HPDE6-E6E7 (cell line): ENCODE data around the gene TTLL12.

Experiments
- DNase-seq: peaks from one replicate; pipeline ENCODE4 v3.0.0; 2011; ENCODE audit warnings: missing footprints; ENCODE audit errors: extremely low spot score

TTLL12 gene

DNA sequence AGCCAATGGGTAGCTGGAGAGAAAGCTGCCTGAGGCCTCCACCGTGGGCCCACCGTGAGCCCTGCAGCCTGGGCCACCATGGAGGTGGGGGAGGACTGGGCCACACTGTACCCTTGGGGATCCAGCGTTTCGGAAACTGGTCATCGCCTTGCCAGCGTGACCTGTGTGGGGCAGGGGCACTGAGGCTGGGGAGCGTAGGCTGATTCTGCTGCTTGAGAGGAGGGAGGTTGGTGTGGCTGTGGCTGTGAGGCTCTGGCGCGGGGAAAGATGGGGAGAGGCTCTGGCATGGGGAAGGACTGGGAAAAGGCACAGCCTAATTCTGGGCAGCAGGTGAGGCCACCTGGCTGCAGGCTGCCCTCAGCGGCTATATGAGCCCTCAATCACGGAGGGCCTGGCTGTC, 12.6 kb upstream of the TTLL12 start:
- DNase-seq, result no peak

DNA sequence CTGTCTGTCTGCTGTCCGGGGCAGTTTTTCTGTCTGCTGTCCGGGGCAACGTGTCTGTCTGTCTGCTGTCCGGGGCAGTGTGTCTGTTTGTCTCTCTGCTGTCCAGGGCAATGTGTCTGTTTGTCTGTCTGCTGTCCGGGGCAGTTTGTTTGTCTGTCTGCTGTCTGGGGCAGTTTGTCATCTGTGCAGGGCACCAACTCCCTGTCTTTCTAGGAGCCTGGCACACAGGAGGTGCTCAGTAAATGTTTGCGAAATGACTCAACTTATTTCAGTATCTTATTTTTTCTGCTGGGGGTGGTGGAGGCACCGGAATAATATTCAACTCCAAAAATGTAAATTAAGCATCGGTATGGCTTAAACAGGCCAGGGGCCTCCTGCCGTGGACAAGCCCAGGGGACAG, 12.0 kb upstream of the TTLL12 start:
- no peak for DNase-seq

DNA sequence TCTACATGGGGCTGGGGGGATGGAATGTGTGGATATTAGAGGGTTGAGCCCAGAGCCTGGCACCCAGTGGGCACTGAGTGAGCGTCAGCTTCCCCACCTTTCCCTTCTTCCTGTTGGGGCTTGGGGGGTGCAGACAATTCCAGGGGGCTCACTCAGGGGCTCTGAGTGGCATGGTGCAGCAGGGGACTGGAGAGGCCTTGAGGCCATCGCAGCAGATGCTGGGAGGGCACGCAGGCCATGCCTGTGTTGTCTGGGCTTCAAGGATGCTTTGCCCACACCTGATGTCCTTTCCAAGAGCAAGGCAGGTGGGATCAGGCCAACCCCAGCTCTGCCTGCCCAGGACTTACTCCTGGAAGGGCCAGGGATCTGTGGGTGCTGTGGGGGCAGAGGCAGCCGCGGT, 11.2 kb upstream of the TTLL12 start:
- no peak for DNase-seq

DNA sequence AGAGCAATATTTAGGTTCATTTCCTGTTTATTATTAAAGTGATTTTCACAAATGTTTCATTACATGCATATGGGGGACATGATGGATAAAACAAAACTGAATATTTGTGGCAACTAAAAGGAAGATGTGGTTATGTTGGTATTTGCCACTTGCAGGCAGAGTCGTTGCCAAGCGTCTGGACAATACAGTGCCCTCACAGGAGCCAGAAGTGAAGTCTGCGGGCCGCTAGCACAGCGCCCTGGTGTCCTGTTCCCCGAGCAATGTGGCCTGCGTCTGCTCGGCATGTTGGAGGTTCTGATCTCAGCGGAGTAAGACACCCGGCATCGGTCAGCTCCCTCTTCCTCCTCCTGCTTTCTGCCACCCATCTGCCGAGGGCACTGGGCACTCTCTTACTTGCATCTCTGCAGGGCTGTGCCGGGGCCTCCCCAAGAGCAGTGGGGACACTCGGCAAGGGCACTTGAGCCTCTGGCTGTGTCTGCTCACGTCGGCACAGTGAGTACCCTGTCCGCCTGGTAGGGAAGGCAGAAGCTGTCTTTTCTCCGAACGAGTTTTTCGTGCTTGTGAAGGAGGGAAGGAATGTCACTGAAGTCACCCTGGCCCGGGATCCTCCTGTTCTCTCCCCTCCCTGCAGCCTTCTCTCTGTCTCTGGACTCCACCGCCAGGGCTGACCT, 10.5 kb upstream of the TTLL12 start:
- DNase-seq, result no peak

DNA sequence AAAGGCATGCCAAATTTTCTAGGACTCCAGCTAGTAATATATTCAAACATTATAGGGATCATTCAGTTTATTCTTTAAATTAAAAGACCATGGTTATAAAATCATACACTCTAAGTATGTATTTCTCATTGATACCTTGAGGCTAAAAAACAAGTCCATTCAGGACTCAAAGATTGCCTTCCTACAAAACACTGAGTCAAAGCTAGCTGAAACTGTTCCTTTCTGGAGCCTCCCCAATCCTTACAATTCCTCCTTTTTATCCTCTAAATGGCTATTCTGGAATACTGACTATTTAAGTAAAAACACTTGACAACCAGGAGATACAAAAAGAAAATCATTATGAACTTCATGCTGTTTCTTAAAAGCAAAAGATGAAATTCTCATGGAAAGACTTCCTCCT, 4.9 kb upstream of the TTLL12 start:
- no peak for DNase-seq

DNA sequence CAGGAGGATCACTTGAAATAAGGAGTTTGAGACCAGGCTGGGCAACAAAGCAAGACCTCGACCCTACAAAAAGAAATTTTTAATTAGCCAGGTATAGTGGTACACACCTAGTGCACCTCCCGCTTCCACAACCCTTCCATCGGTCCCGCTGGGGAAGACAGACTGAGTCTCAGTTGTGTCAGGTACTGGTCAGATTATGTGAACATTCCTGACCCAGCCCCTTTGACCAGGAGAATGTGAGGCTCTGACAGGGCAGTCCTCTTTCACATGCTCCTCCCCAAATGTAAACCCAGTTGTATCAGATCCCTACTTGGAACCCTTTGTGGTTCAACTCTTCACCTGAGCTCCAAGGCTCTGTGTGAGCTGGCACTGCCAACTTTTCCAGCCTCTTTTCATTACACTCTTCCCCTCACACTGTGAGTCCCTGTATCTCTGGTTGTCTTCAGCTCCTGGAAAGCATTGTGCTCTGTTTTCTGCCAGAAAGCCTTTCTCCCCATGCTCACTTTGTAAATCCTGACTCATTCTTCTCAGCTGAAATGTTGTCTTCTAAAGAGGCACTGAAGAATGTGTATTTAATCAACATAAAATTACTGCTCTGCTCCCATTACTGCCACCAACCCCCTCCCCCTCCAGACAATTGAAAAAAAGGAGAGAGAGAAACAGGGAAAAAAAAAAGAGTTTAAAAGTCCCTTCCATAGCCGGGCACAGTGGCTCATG, 2.1 kb upstream of the TTLL12 start:
- DNase-seq, result no peak

DNA sequence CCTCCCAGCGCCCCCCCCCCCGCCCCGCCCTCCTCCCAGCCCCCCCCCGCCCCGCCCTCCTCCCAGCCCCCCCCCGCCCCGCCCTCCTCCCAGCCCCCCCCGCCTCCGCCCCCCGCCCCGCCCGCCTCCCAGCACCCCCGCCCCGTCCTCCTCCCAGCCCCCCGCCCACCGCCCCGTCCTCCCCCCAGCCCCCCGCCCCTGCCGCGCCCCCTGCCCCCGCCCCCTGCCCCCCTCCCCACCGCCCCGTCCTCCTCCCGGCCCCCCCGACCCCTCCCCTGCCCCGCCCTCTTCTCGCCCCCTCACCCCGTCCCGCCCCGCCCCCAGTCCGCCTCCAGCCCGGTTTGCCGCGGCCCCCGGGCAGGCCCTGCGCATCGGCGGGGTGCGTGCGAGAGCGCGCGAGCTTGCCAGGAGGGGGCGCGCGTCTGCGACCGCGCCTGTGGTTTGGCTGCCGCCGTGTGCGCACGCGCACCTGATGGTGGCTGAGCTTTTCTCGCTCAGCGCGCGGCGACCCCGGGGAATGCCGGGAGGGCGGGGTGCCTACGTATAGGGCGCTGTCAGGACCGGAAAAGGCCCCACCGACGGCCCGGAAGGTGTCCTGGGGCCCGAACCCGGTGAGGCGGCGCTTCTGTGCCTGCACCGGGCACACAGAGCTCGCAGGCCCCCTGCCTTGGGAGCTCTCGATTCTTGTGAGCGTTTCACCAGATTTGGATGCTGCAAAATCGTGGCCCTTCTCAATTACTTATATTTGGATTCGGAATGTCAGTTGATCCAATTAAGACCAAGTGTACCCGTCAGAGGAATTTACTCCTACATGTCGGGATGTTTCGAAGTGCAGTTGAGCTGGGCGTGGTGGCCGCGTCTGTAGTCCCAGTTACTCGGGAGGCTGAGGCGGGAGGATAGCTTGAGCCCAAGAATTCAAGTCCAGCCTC, 501 bp upstream of the TTLL12 start:
- DNase-seq, result peak; percentile 93

DNA sequence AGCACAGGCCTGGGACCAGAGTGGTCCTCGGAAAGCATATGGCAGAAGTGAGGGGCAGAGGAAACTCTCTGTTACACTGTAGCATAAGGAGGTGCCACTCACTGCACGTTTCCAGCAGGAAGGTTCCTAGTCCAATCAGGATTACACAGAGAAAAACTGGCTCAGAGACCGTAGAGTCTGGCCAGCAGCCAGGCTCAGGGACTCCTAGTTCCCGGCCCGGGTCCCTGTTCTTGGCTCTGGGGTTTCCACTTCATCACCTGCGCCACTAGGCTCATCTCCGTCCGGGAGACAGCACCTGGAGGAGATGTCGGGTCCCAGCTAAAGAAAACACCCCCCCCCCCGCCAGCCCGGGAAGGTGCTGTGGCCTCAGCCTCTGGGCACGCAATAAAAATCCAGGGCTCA, 1.1 kb downstream of the TTLL12 start:
- DNase-seq, result no peak

DNA sequence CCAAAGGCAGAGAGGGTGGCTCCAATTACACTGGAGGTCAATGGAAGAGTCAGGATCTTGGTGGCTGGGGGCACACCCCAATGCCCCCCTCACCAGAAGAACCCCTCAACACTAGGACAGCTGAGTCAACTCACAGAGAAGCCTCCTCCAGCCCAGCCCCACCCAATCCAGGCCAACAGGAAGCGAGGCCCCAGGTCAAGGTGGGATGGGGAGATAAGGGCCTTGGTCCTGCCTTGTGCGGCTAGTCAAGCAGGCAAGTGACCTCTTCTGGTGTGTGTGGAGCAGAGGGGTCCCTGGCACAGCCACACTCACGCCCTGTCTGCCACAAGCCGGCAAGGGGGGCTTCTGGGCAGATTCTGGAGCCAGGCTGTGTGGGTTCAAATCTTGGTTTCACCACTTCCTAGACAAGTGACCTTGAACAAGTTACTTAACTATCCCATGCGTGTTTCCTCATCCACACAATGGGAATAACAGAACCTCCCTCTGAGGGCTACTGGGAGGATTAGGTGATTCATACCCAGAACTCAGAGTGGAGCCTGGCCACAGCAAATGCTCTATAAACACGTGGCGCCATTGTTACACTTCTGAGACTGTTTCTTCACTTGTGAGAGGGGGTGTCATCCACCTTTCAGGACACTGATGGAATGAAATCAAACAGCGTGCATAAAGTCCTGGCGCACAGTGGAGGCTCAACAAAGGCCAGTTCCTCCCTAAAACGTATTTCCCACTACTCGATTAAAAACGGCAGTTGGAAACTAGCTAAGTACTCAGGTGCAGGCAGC, 3.2 kb downstream of the TTLL12 start:
- no peak for DNase-seq

DNA sequence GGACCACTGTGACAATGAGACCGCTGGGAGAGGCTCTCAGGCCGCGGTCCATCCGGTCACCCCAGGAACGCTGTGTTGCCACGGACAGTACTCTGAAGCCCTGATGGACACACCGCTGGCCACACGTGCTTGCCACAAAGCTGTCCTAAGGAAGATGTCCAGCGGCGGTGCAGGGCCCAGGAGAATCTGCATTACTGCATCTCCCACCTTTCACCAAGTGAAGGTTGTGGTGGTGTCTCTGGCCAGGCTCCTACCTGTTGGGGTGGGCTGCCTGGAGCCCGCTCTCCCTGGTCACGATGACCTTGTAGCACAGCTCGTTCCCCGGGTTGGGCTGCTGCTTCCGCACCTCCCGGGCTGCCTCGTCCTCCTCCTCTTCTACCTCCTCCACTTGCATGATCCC, 4.2 kb downstream of the TTLL12 start:
- DNase-seq, result no peak

DNA sequence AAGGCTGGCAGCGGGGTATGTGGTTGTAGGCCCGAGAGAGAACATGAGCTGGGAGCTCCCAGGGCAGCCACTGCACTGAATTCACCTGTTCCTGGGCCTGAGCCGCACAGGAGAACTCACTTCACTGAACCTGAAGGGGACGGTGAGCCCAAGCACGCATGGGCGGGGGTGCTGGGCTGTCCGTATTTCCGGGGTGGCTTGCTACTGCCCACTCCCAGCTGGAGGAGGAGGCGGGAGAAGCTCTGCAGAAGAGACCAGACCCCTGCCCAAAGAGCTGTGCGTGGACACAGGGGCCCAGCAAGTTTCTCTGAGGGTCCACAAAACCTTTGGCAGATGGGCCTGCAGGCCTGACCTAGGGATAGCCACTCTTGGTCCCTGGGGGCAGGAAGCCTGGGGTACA, 4.8 kb downstream of the TTLL12 start:
- DNase-seq, result no peak

DNA sequence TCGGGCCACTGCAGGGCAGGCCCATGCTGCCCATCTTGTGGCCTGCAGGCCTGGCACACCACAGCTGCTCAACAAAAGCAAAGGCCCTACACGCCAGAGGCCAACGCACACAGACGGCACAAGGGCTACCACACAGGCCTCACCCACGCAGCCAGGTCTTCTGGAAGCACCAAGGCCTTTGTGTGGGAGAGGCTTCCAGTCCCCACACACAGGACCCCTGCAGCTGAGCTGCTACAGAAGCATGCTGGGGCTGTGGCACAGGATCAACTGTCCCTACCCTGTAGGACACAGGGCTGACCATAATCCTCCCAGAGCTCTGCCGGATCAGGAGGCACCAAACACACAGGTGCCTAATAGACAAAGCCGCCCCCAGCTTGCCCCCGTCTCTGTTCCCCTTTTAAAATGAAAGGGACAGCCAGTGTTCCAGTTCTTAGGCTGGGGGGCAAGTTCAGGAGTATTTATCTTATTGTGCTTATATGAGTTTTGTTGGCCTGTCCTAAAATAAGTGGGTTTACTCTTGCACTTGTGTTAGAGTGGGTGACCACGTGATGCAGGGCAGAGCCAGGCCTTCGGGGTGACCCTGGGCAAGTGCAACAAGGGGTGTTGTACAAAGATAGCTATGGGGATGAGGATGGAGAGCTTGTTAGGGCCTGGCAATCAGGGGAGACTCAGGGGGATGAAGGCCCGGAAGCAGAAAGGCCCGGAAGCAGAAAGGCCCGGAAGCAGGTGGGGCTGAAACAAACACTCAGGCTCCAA, 5.4 kb downstream of the TTLL12 start:
- no peak for DNase-seq

DNA sequence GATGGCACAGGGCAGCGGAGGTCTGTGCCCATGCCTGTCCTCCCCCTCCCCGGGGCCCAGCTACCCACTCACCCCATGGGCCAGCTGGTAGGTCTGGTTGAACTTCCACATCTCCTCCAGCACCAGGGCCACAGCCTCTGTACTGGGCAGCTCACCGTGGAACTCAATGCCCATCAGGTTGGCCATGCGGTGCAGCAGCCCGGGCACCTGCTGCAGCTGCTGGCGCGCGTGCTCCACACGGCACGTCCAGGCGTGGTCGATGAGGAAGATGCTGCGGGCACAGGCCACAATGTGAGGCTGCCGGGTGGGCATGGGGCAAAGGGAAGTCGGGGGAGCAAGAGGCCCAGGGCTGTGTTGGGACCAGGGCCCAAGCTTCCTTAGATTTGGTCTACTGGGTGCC, 6.3 kb downstream of the TTLL12 start:
- DNase-seq, result no peak

DNA sequence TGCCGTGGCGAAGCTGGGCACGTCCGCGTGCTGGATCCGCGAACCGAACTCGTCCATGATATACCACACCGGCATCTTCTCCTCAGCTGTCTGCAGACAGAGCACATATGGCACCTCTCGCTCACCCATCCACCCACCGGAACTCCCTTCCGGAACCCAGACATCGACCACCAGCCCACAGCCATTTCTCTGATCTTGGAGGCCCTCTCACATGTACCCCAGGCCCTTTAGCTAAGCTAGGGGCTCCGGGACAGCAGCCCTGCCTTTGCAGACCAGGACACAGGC, 7.1 kb downstream of the TTLL12 start:
- no peak for DNase-seq

DNA sequence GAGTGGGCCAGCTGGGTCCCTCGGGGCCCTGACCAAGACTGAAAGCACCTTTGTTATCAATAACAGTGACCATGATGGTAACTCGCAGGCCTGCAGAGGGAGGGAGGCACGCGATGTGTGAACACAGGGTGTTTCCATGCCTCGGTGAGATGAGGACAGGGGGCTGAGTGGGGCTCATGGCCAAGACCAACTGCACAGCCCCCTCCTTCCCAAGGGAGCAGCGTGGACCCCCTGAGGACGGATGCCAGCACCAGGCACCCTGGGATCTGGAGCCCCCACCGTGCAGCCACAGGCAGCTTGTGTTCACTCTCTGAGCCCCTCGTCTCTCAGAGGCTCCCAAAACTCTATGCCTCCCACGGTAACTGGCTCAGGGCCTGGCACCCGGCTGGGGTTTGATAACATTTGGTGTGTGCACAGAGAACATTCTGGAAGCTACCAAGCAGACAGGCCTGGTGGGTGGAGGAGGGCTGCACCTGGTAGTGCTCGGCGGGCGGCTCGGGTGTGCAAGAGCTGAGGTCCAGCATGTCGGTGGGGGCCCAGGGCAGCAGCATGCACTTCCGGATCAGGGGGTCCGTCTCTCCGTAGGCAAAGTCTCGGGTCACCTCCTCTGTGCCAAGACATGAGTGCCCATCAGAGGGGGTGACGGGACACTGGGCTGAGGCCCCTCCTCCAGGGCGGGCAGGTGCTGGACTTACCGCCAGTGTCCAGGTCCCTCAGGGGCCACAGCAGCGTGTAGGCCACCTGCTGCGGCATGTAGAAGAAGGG, 7.6 kb downstream of the TTLL12 start:
- DNase-seq, result no peak

DNA sequence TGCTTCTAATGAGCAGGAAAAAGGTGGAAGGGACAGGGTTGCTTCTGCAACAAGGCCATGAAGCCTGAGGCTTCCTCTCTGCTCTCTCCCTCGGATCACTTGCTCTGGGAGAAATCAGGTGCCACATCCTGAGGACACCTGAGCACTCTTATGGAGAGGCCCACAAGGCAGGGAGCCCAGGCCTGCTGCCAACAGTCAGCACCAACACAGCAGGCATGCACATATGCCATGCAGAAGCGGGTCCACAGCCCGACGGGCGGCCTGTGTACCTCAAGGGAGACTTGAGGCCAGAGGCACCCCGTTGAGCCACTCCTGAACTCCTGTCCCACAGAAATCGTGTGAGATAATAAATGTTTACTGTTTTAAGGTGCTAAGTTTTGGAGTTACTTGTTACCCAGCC, 9.5 kb downstream of the TTLL12 start:
- DNase-seq, result no peak

DNA sequence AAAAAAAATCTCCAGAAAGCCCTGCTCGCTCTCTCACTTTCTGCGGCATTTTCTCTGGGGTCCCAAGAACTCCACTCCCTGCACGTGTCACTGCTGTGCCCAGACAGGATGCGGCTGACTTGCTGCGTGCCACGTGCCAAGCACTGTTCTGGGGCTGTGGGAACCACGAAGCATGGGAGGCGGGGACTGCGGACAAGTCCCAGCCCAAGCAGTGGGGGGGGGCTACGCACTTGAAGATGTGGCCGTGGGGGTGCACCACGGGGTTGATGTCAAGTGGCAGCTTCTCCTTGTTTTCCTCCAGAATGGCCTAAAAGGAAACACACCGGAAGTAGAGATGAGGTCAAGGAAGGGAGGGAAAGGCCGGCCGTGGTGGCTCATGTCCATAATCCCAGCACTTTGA, 10.8 kb downstream of the TTLL12 start:
- DNase-seq, result no peak

DNA sequence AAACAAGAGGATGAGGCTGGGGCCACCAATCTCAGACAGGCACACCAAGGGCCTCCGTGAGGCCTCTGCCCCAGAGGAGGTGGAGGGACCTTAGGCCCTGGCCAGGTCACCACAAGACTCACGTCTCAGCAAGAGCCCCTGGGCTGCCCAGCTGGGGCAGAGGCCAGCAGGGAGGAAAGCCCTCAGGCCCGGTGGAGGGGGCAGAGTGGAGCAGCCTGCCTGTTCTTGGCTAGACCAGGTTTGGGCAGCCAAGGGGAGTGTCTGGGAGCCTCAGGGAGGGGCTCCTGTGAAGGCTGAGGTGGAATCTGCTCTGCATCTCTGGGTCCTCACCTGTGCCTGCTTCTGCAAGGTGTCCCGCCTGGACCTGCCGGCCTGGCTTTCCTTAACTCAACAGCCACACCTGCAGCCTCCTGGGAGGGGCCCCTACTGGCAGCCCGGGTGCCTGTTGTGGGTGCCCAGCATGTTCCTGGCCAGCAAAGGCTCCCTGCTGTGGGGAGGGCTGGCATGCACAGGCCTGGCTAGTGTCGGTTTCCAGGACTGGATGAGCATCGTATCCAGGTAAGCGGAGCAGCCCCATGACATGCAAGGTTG, 11.9 kb downstream of the TTLL12 start:
- DNase-seq, result no peak

DNA sequence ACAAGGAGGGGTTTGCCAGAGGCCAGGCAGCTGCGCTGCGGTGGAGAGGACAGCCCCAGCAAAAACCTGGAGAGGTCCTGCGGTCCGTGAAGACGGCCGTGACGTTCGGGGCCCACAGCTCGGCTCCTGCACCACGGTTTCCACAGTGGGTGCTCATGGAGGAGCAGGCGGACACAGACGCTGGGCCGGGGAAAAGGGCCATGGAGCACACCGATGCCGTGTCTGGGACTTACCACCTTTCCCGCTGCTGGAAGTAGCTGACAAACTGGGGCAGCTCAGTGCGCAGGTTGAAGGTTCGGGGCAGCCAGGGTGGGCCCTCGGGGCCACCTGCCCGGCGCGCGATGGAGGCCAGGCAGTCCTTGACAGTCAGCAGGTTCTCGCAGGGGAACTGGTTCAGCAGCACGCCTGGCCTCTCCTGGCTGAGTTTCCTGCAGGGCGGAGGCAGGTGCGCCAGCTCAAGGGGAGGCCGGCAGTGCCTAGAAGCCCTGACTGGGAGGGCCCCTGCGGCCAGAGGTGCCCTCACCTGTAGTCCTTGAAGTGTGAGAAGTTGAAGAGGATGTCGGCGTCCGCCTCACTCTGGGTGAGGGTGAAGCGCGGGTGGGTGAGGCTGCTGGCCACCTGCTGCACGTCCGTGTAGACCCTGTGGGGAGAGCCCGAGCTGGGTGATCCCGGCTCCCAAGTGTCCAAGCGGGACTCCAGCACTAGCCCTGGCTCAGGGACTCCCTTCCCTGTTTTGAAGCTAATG, 12.8 kb downstream of the TTLL12 start:
- DNase-seq, result no peak

DNA sequence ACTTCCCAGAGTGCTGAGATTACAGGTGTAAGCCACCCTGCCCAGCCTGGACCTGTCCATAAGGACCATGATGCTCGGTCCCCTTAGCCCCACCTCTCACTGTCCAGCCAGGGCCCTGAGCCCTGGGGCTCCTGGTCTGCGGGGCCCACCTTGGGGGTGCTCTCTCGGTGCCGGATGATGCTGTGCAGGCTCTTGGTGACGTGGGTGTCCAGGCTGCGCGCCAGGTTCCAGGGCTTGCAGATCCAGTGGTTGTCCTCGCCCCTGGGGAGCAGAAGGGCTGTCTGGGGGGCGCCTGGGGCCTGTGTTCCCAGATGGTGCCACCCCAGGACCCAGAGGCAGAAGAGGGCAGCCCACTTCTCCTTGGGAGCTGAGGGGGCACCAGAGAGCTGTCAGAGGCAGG, 13.4 kb downstream of the TTLL12 start:
- DNase-seq, result no peak
